H9 (cell line): ENCODE data around the gene SEMA3F. TPM values are rescaled to one million over a fixed set of nuclear protein-coding genes. Genes with fewer than 3 reads are reported as not detected.

Experiments
- DNase-seq: peaks from one replicate; pipeline ENCODE4 v3.0.0-alpha.2; 2017
- H2AFZ ChIP-seq: one replicate; pipeline ENCODE4 v1.6.1; 2013; ENCODE audit warnings: mild to moderate bottlenecking, low read length, control low read depth, moderate library complexity
- H2AK5ac ChIP-seq: 2 replicates; pipeline ENCODE4 v1.6.1; 2013; ENCODE audit warnings: low read length, control low read depth, mixed read lengths; ENCODE audit not compliant: insufficient read length
- H2BK120ac ChIP-seq: one replicate; pipeline ENCODE4 v1.6.1; 2013; ENCODE audit warnings: low read depth, mild to moderate bottlenecking, low read length, control low read depth, inconsistent platforms; ENCODE audit not compliant: poor library complexity, severe bottlenecking
- H2BK12ac ChIP-seq: 2 replicates; pipeline ENCODE4 v1.6.1; 2013; ENCODE audit warnings: low read length, control low read depth, mixed read lengths, low read depth; ENCODE audit not compliant: insufficient read length
- H2BK15ac ChIP-seq: 2 replicates; pipeline ENCODE4 v1.6.1; 2013; ENCODE audit warnings: low read depth, low read length, control low read depth
- H2BK20ac ChIP-seq: one replicate; pipeline ENCODE4 v1.6.1; 2013; ENCODE audit warnings: low read depth, mild to moderate bottlenecking, low read length, control low read depth, inconsistent platforms; ENCODE audit not compliant: poor library complexity, severe bottlenecking
- H2BK5ac ChIP-seq: 2 replicates; pipeline ENCODE4 v1.6.1; 2013; ENCODE audit warnings: low read length, control low read depth, mixed read lengths; ENCODE audit not compliant: insufficient read length
- H3K14ac ChIP-seq: 2 replicates; pipeline ENCODE4 v1.6.1; 2013; ENCODE audit warnings: low read length, control low read depth; ENCODE audit not compliant: insufficient read depth
- H3K18ac ChIP-seq: 2 replicates; pipeline ENCODE4 v1.6.1; 2013; ENCODE audit warnings: low read depth, mild to moderate bottlenecking, mixed read lengths, low read length, control low read depth; ENCODE audit not compliant: insufficient read length
- H3K23ac ChIP-seq: 2 replicates; pipeline ENCODE4 v1.6.1; 2013; ENCODE audit warnings: low read length, control low read depth, mixed read lengths, low read depth; ENCODE audit not compliant: insufficient read length
- H3K23me2 ChIP-seq: 2 replicates; pipeline ENCODE4 v1.6.1; 2013; ENCODE audit warnings: low read depth, mild to moderate bottlenecking, mixed read lengths, low read length, control low read depth; ENCODE audit not compliant: insufficient read length, poor library complexity, severe bottlenecking
- H3K27ac ChIP-seq: 2 replicates; pipeline ENCODE4 v1.5.1; 2013; ENCODE audit warnings: low read length, control low read depth, mixed read lengths, low read depth; ENCODE audit not compliant: insufficient read length
- H3K27me3 ChIP-seq: 2 replicates; pipeline ENCODE4 v1.6.1; 2013; ENCODE audit warnings: low read length, control low read depth, inconsistent platforms; ENCODE audit not compliant: insufficient read depth
- H3K4ac ChIP-seq: 2 replicates; pipeline ENCODE4 v1.6.1; 2013; ENCODE audit warnings: low read depth, mild to moderate bottlenecking, control low read depth, inconsistent platforms, low read length, moderate library complexity
- H3K4me1 ChIP-seq: 2 replicates; pipeline ENCODE4 v1.6.1; 2013; ENCODE audit warnings: low read length, control low read depth, inconsistent platforms; ENCODE audit not compliant: insufficient read depth
- H3K4me2 ChIP-seq: 2 replicates; pipeline ENCODE4 v1.6.1; 2013; ENCODE audit warnings: low read length, control low read depth, mixed read lengths; ENCODE audit not compliant: insufficient read length, insufficient read depth
- H3K56ac ChIP-seq: 2 replicates; pipeline ENCODE4 v1.6.1; 2013; ENCODE audit warnings: low read depth, mild to moderate bottlenecking, mixed read lengths, low read length, control low read depth; ENCODE audit not compliant: insufficient read length
- H3K79me1 ChIP-seq: 2 replicates; pipeline ENCODE4 v1.6.1; 2013; ENCODE audit warnings: low read depth, mild to moderate bottlenecking, moderate library complexity, low read length, control low read depth, inconsistent platforms; ENCODE audit not compliant: insufficient read depth, poor library complexity, severe bottlenecking
- H3K79me2 ChIP-seq: 2 replicates; pipeline ENCODE4 v1.6.1; 2013; ENCODE audit warnings: low read length, control low read depth, inconsistent platforms; ENCODE audit not compliant: insufficient read depth
- H3K9ac ChIP-seq: 2 replicates; pipeline ENCODE4 v1.6.1; 2013; ENCODE audit warnings: low read length, control low read depth, mixed read lengths; ENCODE audit not compliant: insufficient read length; ENCODE audit errors: extremely low read depth
- H3K9me3 ChIP-seq: one replicate; pipeline ENCODE4 v1.6.1; 2013; ENCODE audit warnings: low read depth, low read length, inconsistent platforms; ENCODE audit not compliant: control insufficient read depth
- H3T11ph ChIP-seq: one replicate; pipeline ENCODE4 v1.6.1; 2013; ENCODE audit warnings: mild to moderate bottlenecking, low read length, control low read depth, inconsistent platforms
- H4K20me1 ChIP-seq: one replicate; pipeline ENCODE4 v1.6.1; 2013; ENCODE audit not compliant: control insufficient read depth, insufficient read length, insufficient read depth
- H4K5ac ChIP-seq: 2 replicates; pipeline ENCODE4 v1.6.1; 2013; ENCODE audit warnings: low read depth, mild to moderate bottlenecking, mixed read lengths, low read length, control low read depth; ENCODE audit not compliant: insufficient read length
- H4K8ac ChIP-seq: replicated peaks from 2 replicates; pipeline ENCODE4 v1.6.1; 2013; ENCODE audit warnings: low read length, control low read depth, mixed read lengths, low read depth; ENCODE audit not compliant: insufficient read length
- H4K91ac ChIP-seq: 2 replicates; pipeline ENCODE4 v1.6.1; 2013; ENCODE audit warnings: low read depth, mild to moderate bottlenecking, moderate library complexity, mixed read lengths, low read length, control low read depth; ENCODE audit not compliant: insufficient read length
- H3K27ac Mint-ChIP-seq, 3 experiments: 2 replicates in 2 of 3; 3 replicates in 1 of 3; pipeline ENCODE4 v1.8.0; 2020 to 2021; ENCODE audit warnings: mixed read lengths in 3 of 3, mild to moderate bottlenecking in 1 of 3, moderate library complexity in 1 of 3
- H3K27me3 Mint-ChIP-seq: 2 replicates; pipeline ENCODE4 v1.8.0; 2021; ENCODE audit warnings: low read depth, mild to moderate bottlenecking, moderate library complexity, mixed read lengths
- H3K36me3 Mint-ChIP-seq, 3 experiments: 2 replicates in 2 of 3; 3 replicates in 1 of 3; pipeline ENCODE4 v1.8.0; 2020 to 2021; ENCODE audit warnings: low read depth in 3 of 3, mixed read lengths in 3 of 3; ENCODE audit not compliant: insufficient read depth in 1 of 3
- H3K4me1 Mint-ChIP-seq, 2 experiments: 2 replicates each; pipeline ENCODE4 v1.8.0; 2020; ENCODE audit warnings: mixed read lengths in 2 of 2
- H3K4me3 Mint-ChIP-seq, 2 experiments: 2 replicates in 1 of 2; 3 replicates in 1 of 2; pipeline ENCODE4 v1.8.0; 2020 to 2021; ENCODE audit warnings: mild to moderate bottlenecking in 2 of 2, mixed read lengths in 2 of 2, moderate library complexity in 1 of 2
- H3K9me3 Mint-ChIP-seq, 2 experiments: 2 replicates in 1 of 2; 3 replicates in 1 of 2; pipeline ENCODE4 v1.8.0; 2020; ENCODE audit warnings: mild to moderate bottlenecking in 2 of 2, mixed read lengths in 2 of 2, moderate library complexity in 1 of 2
- CTCF ChIP-seq: fragments of 200-600 bp; sonication (generic); conservative IDR thresholded peaks from 3 replicates; pipeline ENCODE4 v1.8.0; 2021; ENCODE audit warnings: antibody characterized with exemption, mild to moderate bottlenecking
- WGBS: extraction: QIAGEN DNeasy Blood & Tissue Kit; methylation state at CpG from one replicate; pipeline ENCODE4 v1.1.7; 2013; ENCODE audit warnings: missing lambda C conversion rate, low lambda C conversion rate, mixed read lengths; ENCODE audit not compliant: insufficient read length; ENCODE audit errors: extremely low coverage; 5-methylcytosine and 5-hydroxymethylcytosine counted together
- total RNA-seq: library from RNA; stranded (reverse); gene quantifications from 2 replicates; pipeline ENCODE4 v1.2.1, GENCODE V29; 2021

The SEMA3F gene
- total RNA-seq, 1 experiment from 2014 or later: 14.3 TPM

- Histone ChIP-seq H3K79me1 (peaks cover 2% of the 10 kb centered on the region), H3K79me2 (no peaks in the 10 kb centered on the region), H4K91ac (no peak overlapping the region), H3K23me2 (peaks cover 15% of the 10 kb centered on the region), H3K4ac (no peak overlapping the region), H3K14ac (no peak overlapping the region), H4K20me1 (no peaks in the 10 kb centered on the region), H2AK5ac (no peak overlapping the region), H3K18ac (no peak overlapping the region), H4K8ac (no peak overlapping the region), H2BK12ac (no peak overlapping the region), H3K27ac (no peak overlapping the region), H3K4me1 (no peaks in the 10 kb centered on the region; the same call in none of the 2 replicates), H4K5ac (no peak overlapping the region), H2AFZ (no peak overlapping the region), H3K4me2 (no peak overlapping the region), H3K9me3 (no peaks in the 10 kb centered on the region), H3T11ph (no peak overlapping the region), H3K56ac (no peak overlapping the region), H2BK20ac (no peak overlapping the region), H2BK15ac (no peak overlapping the region), H2BK120ac (no peak overlapping the region), H3K9ac (no peak overlapping the region), H3K23ac (no peak overlapping the region), H3K27me3 (peaks cover 2% of the 10 kb centered on the region; the same call in 1 of the 2 replicates), H2BK5ac (no peak overlapping the region)
- peaks cover 17 to 27% (median 19%) of the 10 kb centered on the region in 3 experiments; a peak in 6 of 7 replicates for H3K36me3 Mint-ChIP-seq
- no CpG with 5 or more reads among the region's 10 CpGs for WGBS
- peaks cover 15% of the 10 kb centered on the region for H3K27me3 Mint-ChIP-seq
- no peak; the same call in 2 of the 3 replicates for TF ChIP-seq CTCF
- H3K4me1 Mint-ChIP-seq: peaks cover 37 to 47% of the 10 kb centered on the region in 2 experiments
- H3K4me3 Mint-ChIP-seq: peak overlapping the region in 1 of 2 experiments; percentile 20; a peak in 2 of 5 replicates
- H3K27ac Mint-ChIP-seq: peak overlapping the region in 1 of 3 experiments; percentile 40; a peak in 2 of 7 replicates
- no peak for DNase-seq
- no peaks in the 10 kb centered on the region for H3K9me3 Mint-ChIP-seq
Measured at GRCh38 chr3:50158530-50159146, 3.5 kb downstream of the SEMA3F start.
